GM19438 (cell line): ENCODE data around the gene LLGL2.
A peak's percentile ranks its signal among the peaks of the same experiment; 100 is the strongest.

Experiments
- ATAC-seq: cut with Tn5 transposase; IDR thresholded peaks from one replicate; pipeline ENCODE4 v1.9.1; 2021; ENCODE audit warnings: low read depth; ENCODE audit not compliant: unreplicated experiment

The LLGL2 gene

DNA sequence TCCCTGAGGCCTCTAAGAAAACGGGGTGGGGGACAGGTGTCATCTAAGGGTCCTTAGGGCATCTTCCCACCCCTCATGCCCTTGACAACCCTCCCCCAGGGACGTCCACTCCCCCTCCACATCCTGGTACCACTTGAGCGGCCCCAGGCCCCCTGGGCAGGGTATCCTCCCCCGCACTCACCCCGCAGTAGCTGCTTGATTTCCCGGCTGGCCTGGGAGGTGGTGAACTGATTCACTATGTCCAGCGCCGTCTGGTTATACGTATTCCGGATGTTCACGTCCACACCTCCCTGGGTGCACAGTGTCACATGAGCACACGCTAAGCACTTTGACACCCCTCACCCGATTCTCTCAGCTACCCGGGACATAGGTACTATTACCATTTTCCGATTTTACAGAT lies 19.9 kb upstream of the LLGL2 start:
- ATAC-seq, result no peak

- no peak for ATAC-seq
These were observed 19.4 kb upstream of the LLGL2 start for GRCh38 chr17:75506134-75506533.

DNA sequence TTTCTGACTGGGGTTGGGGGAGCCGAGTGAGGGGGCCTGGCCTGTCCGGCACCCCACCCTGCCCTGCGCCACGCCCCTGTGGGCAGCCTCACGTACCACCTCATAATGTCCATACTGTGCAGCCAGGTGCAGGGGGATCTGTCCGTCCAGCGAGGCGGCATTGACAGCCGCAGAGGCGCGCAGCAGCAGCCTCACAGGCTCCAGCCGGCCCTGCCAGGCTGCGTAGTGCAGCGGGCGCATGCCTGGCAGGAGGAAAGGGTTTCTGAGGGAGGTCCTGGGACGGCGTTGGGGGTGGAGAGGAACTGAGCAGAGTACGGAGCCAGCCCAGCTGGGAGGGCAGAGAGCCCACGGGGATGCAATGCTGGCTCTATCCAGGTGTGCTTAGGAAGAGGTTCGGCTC lies 18.6 kb upstream of the LLGL2 start:
- ATAC-seq, result no peak

- ATAC-seq, result no peak
These were observed 17.5 kb upstream of the LLGL2 start for GRCh38 chr17:75507733-75508719.

DNA sequence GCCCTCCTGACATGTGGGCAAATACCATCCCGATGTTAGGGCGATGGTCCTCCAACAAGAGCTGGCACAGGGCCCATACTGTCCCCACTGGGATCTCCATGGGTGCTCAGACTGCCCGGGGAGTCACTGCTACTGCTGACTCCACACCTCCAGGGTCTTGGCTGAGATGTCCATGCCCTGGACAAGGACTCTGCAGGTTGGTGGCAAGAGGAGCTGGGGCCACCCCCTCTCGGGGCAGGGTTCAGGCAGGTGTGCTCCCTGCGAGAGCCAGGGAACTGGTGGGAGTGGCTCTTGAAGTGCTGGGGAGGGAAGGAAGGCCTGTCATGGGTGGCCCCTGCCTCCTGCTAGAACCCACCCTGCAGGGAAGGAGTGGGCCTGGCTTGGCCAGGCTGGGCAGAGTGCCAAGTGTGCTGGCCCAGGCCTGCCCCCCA lies 16.6 kb upstream of the LLGL2 start:
- ATAC-seq, result no peak

DNA sequence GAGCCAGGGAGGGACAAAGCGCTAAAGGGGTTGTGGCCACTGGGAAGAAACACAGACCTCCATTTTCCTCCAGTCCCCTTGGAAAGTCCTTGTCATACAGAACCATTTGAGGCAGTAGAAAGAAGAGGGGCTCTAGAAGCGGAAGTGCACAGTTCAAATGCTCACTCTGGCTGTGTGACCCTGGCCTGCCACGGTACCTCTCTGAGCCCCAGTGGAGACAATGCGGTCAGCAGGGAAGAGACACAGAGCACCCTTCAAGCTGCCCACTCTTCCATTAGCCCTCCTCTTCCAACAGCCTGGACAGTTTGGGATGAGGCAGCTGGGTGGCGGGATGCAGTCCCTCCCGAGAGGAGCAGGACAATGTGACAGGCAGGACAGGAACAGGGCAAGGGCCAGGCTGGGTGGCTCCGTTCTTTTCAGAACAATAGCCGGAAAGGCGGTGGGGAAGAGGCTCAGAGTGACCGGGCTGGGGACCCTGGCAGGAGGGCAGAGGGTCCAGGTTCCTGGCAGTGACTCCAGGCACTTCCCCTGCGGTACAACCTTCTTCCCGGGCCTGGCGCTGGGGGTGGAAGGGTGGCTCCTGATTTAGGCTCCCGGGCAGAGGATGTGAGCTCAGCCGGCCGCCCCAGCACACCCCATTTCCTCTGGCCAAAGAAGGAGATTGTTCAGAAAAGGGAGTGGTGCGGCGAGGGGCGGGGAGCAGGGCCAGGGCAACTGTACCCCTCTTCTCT lies 15.8 kb upstream of the LLGL2 start:
- ATAC-seq, result no peak

DNA sequence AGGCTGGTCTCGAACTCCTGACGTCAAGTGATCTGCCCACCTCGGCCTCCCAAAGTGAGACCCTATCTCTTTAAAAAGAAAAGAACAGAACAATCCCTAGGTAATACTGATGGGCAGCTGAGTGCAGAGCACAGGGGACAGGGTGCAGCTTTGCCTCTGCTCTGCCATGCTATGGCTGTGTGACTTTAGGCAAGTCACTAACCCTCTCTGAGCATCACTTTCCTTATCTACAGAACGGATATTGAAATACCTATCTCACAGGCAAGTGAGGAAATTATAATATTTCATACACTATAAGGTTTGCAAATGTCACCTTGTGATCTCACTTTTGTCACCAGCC lies 14.3 kb upstream of the LLGL2 start:
- ATAC-seq, result no peak

DNA sequence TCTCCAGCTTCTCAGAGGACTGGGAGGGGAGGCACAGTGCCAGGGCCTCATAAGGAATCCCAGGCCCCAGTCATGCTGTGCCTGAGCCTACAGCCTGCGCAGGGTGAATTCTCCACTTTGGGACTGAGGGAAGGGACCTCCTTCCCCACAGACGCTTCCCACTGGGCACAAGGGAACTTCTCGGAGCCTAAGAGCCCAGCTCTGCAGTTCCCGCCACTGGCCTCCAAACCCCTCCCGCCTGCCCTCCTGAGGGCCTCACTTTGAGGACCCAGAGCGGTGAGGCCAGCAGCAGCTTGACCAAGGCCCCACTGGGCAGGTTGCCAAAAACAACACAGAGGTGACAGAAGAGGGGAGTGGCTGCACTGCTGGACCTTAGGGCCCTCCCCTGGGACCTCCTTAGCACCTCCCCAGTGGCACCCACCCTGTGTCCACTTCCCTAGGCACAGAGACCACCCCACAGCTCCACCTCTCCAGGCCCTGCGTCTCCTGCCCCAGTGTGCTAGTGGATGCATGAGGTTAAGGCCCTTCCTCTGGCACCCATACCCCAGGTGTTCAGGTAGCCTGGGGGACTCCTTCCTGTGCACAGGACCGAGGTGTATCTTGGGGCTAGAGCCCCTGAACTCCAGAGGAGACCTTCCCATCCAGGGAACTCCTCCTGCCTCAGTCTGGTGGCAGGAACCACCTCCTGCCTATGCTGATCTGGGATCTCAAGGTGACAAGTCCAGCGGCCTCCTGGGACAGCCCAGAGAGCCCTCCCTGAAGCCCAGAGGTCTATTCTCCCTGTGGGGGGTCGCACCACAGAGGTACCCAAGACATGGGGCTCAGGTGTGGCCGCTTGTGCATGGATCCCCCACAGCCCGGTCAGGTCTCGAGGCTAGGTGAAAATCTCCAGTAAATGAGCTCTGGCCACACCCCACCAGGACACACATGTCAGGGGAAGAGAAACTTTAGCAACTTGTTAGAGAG lies 13.6 kb upstream of the LLGL2 start:
- no peak for ATAC-seq

- ATAC-seq, result no peak
These were observed 12.4 kb upstream of the LLGL2 start for GRCh38 chr17:75512926-75513640.

DNA sequence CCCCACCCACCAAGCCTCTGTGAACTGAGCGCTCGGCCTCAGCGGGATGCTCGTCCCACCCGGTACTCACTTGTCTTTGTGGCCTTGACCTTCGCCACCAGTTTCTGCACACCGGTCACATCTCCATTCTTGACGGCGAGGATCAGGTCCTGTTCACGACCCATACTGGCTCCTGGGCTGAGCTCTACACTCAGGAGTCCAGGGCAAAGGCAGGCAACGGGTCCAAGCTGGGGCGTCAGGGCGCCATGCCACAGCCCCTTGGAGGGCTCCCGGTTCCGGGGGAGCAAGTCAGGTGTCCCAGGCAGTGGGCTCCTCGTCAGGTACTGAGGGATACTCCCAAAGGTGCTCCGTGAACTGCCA lies 11.9 kb upstream of the LLGL2 start:
- ATAC-seq, result no peak

DNA sequence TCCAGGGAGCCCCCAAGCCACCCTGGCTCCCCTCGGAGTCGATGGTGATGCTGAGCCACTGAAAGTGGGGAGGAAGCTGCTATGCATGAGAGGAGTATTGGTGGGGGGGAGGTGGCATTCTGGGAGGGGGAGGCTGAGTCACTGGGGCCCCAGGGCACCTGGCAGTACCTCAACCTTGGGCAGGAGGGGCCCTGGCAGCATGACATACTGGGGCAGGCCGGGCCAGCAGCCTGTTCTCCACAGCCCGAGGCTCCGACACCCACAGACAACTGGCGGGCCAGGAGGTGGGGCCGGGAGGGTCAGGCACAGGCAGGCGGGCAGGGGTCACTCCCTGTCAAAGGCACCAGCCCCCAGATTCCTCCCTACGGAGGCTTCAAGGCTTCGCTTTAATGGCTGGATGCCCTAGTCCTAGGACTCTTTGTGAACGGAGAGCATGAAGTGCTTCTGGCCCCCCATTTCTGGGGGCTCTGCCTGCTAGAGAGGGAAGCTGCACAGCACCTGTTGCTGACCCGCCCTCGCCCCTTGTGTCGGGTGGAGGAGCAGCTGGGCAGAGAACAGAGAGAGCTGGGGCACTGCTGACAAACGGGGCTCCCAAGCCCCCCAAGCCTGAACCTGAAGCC lies 11.1 kb upstream of the LLGL2 start:
- no peak for ATAC-seq

- no peak for ATAC-seq
These were observed 10.5 kb upstream of the LLGL2 start for GRCh38 chr17:75514919-75515495.

DNA sequence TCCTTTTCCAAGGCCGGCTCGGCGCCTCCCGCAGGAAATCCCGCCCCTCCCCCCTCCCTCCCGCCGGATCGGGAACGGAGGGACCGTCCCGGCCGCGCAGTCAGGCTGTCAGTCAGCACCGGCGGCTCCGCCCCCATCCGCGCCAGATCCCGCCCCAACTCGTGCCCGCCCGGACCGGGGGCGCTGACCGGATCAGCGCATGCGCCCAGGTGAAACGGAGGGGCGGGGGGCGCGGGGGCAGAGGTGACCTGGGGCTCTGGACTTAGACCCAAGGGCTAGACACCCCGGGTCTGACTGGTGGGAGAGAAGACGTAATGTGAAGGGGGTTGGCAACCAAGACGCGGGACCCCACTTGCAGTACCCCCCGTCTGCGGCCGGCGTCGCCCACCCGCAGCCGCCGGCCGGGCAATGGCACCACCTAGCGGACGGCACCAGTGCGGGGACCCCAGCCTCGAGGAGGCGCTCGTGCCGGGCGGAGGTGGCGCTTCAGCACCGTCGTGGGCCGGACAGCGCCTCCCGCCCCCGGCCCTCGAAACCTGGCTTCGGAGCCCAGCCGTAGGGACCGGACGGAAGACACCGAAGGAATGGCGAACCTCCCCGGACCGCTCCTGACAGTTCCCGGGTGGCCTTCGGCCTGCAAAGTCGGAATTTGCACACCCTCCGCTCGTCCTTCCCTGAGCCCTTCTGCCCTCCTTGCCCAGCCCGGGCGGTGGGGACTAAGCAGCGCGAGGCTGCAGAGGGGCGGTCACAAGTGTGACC lies 9.8 kb upstream of the LLGL2 start, which contains the start of gene CASKIN2:
Gene CASKIN2 (minus strand): TSS at position 42 of the 759 bp plus-strand sequence. CDS start 1,733 bp downstream, outside the sequence.
- peak; percentile 50 for ATAC-seq

GRCh38 chr17:75516255-75516618 lies 9.3 kb upstream of the LLGL2 start, which contains the start of gene TSEN54:
Gene TSEN54, plus strand, starts transcription at chr17:75516528. Its CDS starts 33 bp downstream, at chr17:75516561.
- ATAC-seq, result peak; percentile 72

GRCh38 chr17:75516619-75517296 lies 8.7 kb upstream of the LLGL2 start:
- ATAC-seq, result peak; percentile 8

GRCh38 chr17:75517297-75517865 lies 8.1 kb upstream of the LLGL2 start:
- ATAC-seq, result no peak

DNA sequence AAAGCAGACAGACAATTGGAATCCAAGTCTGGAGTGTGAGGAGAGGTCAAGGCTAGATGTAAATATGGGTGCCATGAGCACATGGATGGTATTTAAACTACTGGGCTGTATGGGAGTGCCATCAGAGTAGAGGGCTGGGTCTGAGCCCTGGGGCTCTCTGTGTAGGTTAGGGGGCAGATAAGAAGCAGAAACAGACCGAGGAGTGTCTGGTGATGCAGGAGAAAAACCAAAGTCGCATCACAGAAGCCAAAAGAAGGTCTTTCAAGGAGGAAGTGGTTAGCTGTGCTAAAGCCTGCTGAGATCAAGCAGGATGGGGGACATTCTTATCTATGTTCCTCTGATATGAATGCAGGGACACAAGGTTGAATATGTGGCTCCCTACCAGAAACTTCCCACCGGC lies 7.3 kb upstream of the LLGL2 start:
- no peak for ATAC-seq
